Caco-2 (cell line): ENCODE measurements around the gene PRKAR1B. TPM values are rescaled to one million over a fixed set of nuclear protein-coding genes. Genes with fewer than 3 reads are reported as not detected.

Source experiments
- BruUV-seq: library from RNA; stranded (reverse); fragments of 400-500 nt; replicated peaks from 2 replicates; lab custom pipeline; 2021; lab: Mats Ljungman, UMichigan
- CTCF ChIA-PET: fragments of 300-600 bp; sonication (Branson Sonifier 250); formaldehyde crosslinking; loops from one replicate; lab custom pipeline; 2022; ENCODE audit warnings: antibody characterized with exemption; lab: Charles Lee
- POLR2A ChIA-PET: fragments of 300-600 bp; sonication (Branson Sonifier 250); formaldehyde crosslinking; loops from one replicate; lab custom pipeline; 2022; ENCODE audit warnings: antibody characterized with exemption; lab: Charles Lee
- DNase-seq, 2 experiments: peaks; one replicate each; pipeline versions ENCODE4 v3.0.0 to v3.0.0-alpha.2; 2020 to 2022
- H3K27me3 ChIP-seq: replicated peaks from 2 replicates; pipeline ENCODE4 v1.6.0; 2011; ENCODE audit warnings: low read length; ENCODE audit not compliant: control insufficient read depth, insufficient read depth
- H3K36me3 ChIP-seq: 2 replicates; pipeline ENCODE4 v1.5.1; 2011; ENCODE audit warnings: low read length; ENCODE audit not compliant: control insufficient read depth, insufficient read depth
- H3K4me1 ChIP-seq: fragments of 250-450 bp; sonication (Bioruptor Pico); 2 replicates; pipeline ENCODE4 v1.5.1; 2020; ENCODE audit warnings: mild to moderate bottlenecking
- H3K4me3 ChIP-seq: 2 replicates; pipeline ENCODE4 v1.5.1; 2011; ENCODE audit warnings: low read depth, mild to moderate bottlenecking, control low read depth, low read length
- H3K9me3 ChIP-seq: fragments of 250-450 bp; sonication (Bioruptor Pico); 2 replicates; pipeline ENCODE4 v1.5.1; 2020; ENCODE audit warnings: mild to moderate bottlenecking, moderate library complexity
- H3K27ac Mint-ChIP-seq: one replicate; pipeline ENCODE4 v1.8.0; 2022; ENCODE audit warnings: mixed read lengths; ENCODE audit not compliant: unreplicated experiment
- H3K27me3 Mint-ChIP-seq: one replicate; pipeline ENCODE4 v1.8.0; 2022; ENCODE audit warnings: mixed read lengths; ENCODE audit not compliant: insufficient read depth, unreplicated experiment
- H3K36me3 Mint-ChIP-seq: one replicate; pipeline ENCODE4 v1.8.0; 2022; ENCODE audit warnings: mild to moderate bottlenecking, mixed read lengths; ENCODE audit not compliant: insufficient read depth, unreplicated experiment
- H3K4me1 Mint-ChIP-seq: one replicate; pipeline ENCODE4 v1.8.0; 2022; ENCODE audit warnings: low read depth, mixed read lengths; ENCODE audit not compliant: unreplicated experiment
- H3K4me3 Mint-ChIP-seq: one replicate; pipeline ENCODE4 v1.8.0; 2022; ENCODE audit warnings: mild to moderate bottlenecking, moderate library complexity, mixed read lengths; ENCODE audit not compliant: unreplicated experiment
- H3K9me3 Mint-ChIP-seq: one replicate; pipeline ENCODE4 v1.8.0; 2022; ENCODE audit warnings: mixed read lengths; ENCODE audit not compliant: unreplicated experiment
- CTCF ChIP-seq, 2 experiments: fragments of 200-600 bp in 1 of 2; IDR thresholded peaks; 1 replicate in 1 of 2; 2 replicates in 1 of 2; pipeline versions ENCODE4 v1.5.1 to v1.8.0; 2011 to 2022; ENCODE audit warnings: antibody characterized with exemption in 1 of 2, control low read depth in 1 of 2, inconsistent platforms in 1 of 2, low read depth in 1 of 2, low read length in 1 of 2, mild to moderate bottlenecking in 1 of 2, moderate library complexity in 1 of 2; ENCODE audit not compliant: insufficient read depth in 1 of 2, severe bottlenecking in 1 of 2, unreplicated experiment in 1 of 2
- intact Hi-C: fragments of 100-400 bp; cut with micrococcal nuclease; formaldehyde crosslinking; loops from one replicate; pipeline ENCODE4 v1.10.0; 2022; ENCODE audit not compliant: unreplicated experiment
- total RNA-seq: library from RNA; stranded (reverse); gene quantifications from 2 replicates; pipeline ENCODE4 v1.2.3, GENCODE V29; 2022

PRKAR1B gene
- total RNA-seq, 1 experiment from 2014 or later, result 56.6 TPM

GRCh38 chr7:526460-527034 is 200.5 kb downstream of the PRKAR1B start:
- ChIA-PET CTCF (no interaction called here), POLR2A (no interaction called here)
- TF ChIP-seq CTCF (IDR thresholded peaks at IDR 0.05; ENCODE audit: insufficient read depth in 1 of 2, low read depth in 1 of 2, low read length in 1 of 2, severe bottlenecking in 1 of 2, unreplicated experiment in 1 of 2), result no peak
- intact Hi-C loops, result no loop called here
- no peaks in the 10 kb centered on the region for H3K27me3 Mint-ChIP-seq
- no peaks in the 10 kb centered on the region for H3K9me3 Mint-ChIP-seq
- H3K4me3 Mint-ChIP-seq, result no peak overlapping the region
- Histone ChIP-seq H3K4me1 (peaks cover 18% of the 10 kb centered on the region), H3K9me3 (peaks cover 11% of the 10 kb centered on the region; the same call in 1 of the 2 replicates), H3K36me3 (no peaks in the 10 kb centered on the region), H3K4me3 (no peak overlapping the region), H3K27me3 (0 out of 2 replicates have a peak, but pooled peaks cover under 1% of the 10 kb centered on the region)
- DNase-seq, result no peak
- H3K36me3 Mint-ChIP-seq, result no peaks in the 10 kb centered on the region
- no peak overlapping the region for H3K27ac Mint-ChIP-seq
- BruUV-seq, result no TSS peak
- H3K4me1 Mint-ChIP-seq, result no peaks in the 10 kb centered on the region

- no peak overlapping the region for H3K4me3 ChIP-seq
- no peaks in the 10 kb centered on the region for H3K9me3 Mint-ChIP-seq
- no peak overlapping the region for H3K27ac Mint-ChIP-seq
- H3K9me3 ChIP-seq, result peaks cover 11% of the 10 kb centered on the region; the same call in 1 of the 2 replicates
- intact Hi-C loops, result no loop called here
- POLR2A ChIA-PET, result no interaction called here
- H3K4me3 Mint-ChIP-seq, result no peak overlapping the region
- 0 out of 2 replicates have a peak, but pooled peaks cover 1% of the 10 kb centered on the region for H3K27me3 ChIP-seq
- no peaks in the 10 kb centered on the region for H3K36me3 Mint-ChIP-seq
- H3K4me1 Mint-ChIP-seq, result no peaks in the 10 kb centered on the region
- CTCF ChIA-PET, result no interaction called here
- TF ChIP-seq CTCF (IDR thresholded peaks at IDR 0.05; ENCODE audit: insufficient read depth in 1 of 2, low read depth in 1 of 2, low read length in 1 of 2, severe bottlenecking in 1 of 2, unreplicated experiment in 1 of 2), result no peak
- H3K27me3 Mint-ChIP-seq, result no peaks in the 10 kb centered on the region
- peaks cover 26% of the 10 kb centered on the region for H3K4me1 ChIP-seq
- no peaks in the 10 kb centered on the region for H3K36me3 ChIP-seq
- BruUV-seq, result no TSS peak
- DNase-seq, result no peak
These were observed 201.3 kb downstream of the PRKAR1B start for GRCh38 chr7:525740-526139.

GRCh38 chr7:524800-525199 is 202.3 kb downstream of the PRKAR1B start:
- Mint-ChIP-seq H3K4me1 (no peaks in the 10 kb centered on the region), H3K4me3 (no peak overlapping the region), H3K27me3 (no peaks in the 10 kb centered on the region), H3K27ac (no peak overlapping the region), H3K9me3 (no peaks in the 10 kb centered on the region), H3K36me3 (no peaks in the 10 kb centered on the region)
- BruUV-seq, result no TSS peak
- Histone ChIP-seq H3K36me3 (no peaks in the 10 kb centered on the region), H3K9me3 (peaks cover 11% of the 10 kb centered on the region; the same call in 1 of the 2 replicates), H3K27me3 (peaks cover 1% of the 10 kb centered on the region; the same call in 1 of the 2 replicates), H3K4me1 (peaks cover 34% of the 10 kb centered on the region), H3K4me3 (no peak overlapping the region)
- intact Hi-C loops, result no loop called here
- no peak for DNase-seq
- CTCF ChIA-PET, result no interaction called here
- TF ChIP-seq CTCF (IDR thresholded peaks at IDR 0.05; ENCODE audit: insufficient read depth in 1 of 2, low read depth in 1 of 2, low read length in 1 of 2, severe bottlenecking in 1 of 2, unreplicated experiment in 1 of 2), result no peak
- POLR2A ChIA-PET, result no interaction called here
